DMS153 treated with DMSO at 0.1 percent for 48 hours (cell line): ENCODE data around the gene DGLUCY.
"Not testable (repeated sequence)": the region's sequence is repeated elsewhere in the genome, so short reads cannot be mapped to it uniquely, and the experiment has no call there.

Experiments used
- DNase-seq: peaks from one replicate; lab custom pipeline; 2025; ENCODE audit not compliant: unreplicated experiment; lab: John Stamatoyannopoulos, UW

DGLUCY gene

GRCh38 chr14:91108941-91109611 lies 4.8 kb upstream of the DGLUCY start:
- no peak for DNase-seq

GRCh38 chr14:91111443-91111842 lies 2.4 kb upstream of the DGLUCY start:
- DNase-seq, result no peak

- DNase-seq, result no peak
These were observed 1.7 kb upstream of the DGLUCY start for GRCh38 chr14:91112194-91112593.

GRCh38 chr14:91114079-91115065 lies 499 bp downstream of the DGLUCY start:
- DNase-seq, result peak; percentile 44

GRCh38 chr14:91115986-91116770 lies 2.3 kb downstream of the DGLUCY start:
- DNase-seq, result no peak

GRCh38 chr14:91116913-91117588 lies 3.2 kb downstream of the DGLUCY start:
- no peak for DNase-seq

GRCh38 chr14:91117960-91118359 lies 4.1 kb downstream of the DGLUCY start:
- no peak for DNase-seq

GRCh38 chr14:91118511-91119068 lies 4.7 kb downstream of the DGLUCY start:
- no peak for DNase-seq

- DNase-seq, result no peak
These were observed 5.9 kb downstream of the DGLUCY start for GRCh38 chr14:91119556-91120311.

- DNase-seq, result no peak
These were observed 9.3 kb downstream of the DGLUCY start for GRCh38 chr14:91123201-91123600.

- DNase-seq, result not testable (repeated sequence)
These were observed 10.8 kb downstream of the DGLUCY start for GRCh38 chr14:91124406-91125270.

GRCh38 chr14:91125271-91125660 lies 11.4 kb downstream of the DGLUCY start:
- DNase-seq, result no peak

GRCh38 chr14:91125801-91126200 lies 11.9 kb downstream of the DGLUCY start:
- no peak for DNase-seq

GRCh38 chr14:91126761-91127160 lies 12.9 kb downstream of the DGLUCY start:
- DNase-seq, result no peak

- DNase-seq, result no peak
These were observed 13.5 kb downstream of the DGLUCY start for GRCh38 chr14:91127401-91127801.

- no peak for DNase-seq
These were observed 14.1 kb downstream of the DGLUCY start for GRCh38 chr14:91127924-91128323.

- no peak for DNase-seq
These were observed 14.8 kb downstream of the DGLUCY start for GRCh38 chr14:91128699-91129098.

GRCh38 chr14:91129261-91129660 lies 15.4 kb downstream of the DGLUCY start:
- no peak for DNase-seq

- DNase-seq, result no peak
These were observed 21.2 kb downstream of the DGLUCY start for GRCh38 chr14:91135039-91135438.
